ENCODE results near the gene DNAH17.

DNAH17 gene

DNA sequence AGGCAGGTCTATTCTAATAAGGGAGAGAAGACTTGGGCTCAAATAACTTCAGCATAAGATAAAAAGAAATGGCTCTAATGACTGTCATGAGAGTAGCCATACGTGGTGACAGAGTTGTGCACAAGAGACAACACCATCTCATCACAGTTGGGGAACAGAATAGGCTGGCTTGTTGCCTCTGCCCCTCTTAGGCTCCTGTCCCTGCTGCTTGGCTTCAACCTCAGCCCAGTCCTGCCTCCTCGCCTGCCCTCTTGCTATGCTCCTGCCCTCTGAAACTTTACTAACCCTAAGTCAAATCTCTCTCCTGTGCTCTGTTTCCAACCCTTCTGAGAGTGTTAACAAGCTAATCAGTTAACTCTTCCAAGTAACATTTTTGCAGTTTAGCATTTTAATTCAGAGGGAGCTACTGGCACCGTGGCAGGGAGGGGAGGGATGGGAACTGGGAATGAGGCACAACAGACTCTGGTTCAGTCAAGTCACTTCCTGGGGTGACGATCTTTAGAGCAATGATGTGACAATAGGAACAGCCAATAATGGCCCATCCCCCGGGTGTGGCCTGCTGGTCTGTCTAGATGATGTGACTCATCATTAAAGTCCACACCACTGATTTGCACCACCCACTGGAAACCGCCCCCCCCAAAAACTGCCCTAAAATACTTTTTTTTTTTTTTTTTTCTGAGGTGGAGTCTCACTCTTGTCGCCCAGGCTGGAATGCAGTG, 35.5 kb downstream of the DNAH17 start:
- FAIRE-seq = no peak

DNA sequence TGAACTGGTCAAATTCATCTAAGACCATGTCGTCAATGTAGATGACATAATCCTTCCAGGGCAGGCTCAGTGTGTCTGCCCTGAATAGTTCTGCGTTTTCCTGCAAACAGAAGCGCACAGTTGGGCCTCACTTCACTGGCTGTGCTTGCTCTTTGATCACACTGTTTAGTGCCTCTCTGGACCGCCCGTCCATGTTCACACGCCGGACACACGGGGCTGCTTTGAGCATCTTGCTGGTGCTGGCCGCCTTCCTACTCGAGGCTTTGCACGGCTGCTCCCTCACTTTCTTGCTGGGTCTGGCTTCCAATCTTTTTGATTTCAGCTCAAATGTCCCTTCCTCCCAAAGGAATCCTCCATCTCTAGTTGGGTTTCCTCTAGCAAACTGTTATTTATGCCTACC, 37.4 kb downstream of the DNAH17 start:
- FAIRE-seq = no peak

DNA sequence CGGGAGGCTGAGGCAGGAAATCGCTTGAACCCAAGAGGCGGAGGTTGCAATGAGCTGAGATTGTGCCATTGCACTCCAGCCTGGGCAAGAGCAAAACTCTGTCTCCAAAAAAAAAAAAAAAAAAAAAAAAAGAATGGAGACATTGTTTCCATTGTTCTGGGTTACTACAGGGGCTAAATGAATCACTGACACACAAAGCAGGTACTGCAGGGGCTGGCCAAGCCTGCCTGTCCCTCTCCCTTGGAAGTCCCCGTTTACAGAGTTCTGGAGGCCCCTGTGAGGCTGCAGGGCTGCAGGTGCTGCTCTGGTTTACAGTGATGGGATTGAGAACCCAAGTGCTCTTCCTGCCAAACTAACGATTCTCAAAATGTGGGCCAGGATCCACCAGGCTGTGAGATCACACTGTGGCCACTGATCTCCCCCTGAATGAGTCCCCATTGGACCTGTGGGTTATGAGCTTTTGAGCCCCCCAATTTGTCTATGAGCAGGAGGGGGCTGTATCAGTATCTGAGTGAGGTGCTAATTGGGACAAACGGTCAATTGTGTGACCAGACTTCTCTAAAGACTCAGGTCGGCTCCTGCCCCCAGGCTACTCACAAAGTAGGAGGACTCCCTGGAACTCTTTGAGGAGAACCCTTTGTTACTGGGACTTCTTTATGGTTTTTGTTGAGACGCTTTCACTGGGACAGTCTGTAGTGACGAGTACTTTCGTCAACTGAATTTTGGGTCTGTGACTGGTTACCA, 39.0 kb downstream of the DNAH17 start:
- FAIRE-seq = no peak

DNA sequence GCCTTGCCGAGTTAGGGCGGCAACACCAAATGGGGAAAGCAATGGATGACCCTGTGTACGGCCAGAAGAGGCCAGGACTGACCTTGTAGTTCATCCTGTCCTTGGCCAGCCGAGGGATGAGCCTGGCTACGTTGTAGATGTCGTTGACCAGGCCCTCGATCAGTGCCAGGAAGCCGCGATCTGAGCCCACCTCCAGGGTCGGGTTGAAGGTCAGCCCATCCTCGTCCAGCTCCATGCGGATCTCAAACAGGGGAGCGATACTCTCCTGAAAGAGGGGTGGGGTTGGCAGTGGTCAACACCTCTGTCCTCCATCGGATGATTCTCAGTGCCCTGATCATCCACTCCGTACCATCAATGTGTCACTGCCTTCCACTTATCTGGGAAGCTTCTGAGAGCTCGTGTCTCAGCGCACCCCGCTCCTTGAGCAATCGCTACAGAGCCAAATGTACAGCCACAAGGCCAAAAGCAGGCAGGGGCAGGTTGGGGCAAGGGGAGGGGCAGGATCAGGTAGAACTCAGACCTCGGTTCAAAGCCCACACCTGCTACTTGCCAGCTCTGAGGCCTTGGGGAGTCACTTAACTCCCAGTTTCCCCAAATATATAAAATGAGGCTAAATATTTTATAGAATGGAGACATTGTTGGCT, 39.9 kb downstream of the DNAH17 start:
- no peak for FAIRE-seq

DNA sequence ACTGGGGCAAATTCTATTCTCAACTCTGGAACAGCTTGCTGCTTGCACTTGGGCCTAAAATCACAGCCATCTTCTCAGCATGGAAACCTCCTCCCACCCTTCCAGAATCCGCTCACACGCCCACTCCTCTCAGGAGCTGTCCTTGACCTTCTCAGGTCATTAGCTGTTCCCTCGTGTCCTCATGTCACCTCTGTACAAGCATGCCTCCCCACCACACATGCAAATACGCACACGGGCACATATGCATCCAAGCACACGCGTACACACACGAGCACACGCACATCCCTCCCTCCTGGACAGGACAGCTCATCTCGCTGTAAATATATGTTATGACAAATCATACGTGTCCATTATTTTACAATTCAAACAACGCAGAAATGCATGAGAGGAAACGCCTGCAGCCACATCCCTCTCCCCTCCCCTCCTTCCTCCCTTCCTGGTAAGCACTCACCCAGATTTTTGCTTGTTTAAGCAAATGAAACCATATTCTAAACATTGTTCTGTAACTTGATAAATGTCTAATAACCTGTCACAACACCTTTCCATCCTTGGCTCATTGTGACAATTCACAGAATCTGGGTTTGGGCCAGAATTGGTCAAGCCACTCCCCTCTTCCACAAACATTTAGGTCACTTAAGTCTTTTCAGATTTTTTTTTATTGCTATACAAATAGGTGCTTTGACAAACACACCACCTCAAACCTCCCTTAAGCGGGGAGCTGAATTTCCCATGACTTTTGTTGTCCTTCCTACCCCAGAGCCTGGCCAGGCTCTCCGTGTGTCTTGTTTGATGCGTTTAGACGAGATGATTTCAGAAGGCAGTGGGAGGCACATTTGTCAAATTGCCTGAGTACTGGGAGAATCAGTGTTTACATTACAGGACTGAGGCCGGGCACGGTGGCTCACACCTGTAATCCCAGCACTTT, 41.7 kb downstream of the DNAH17 start:
- FAIRE-seq = no peak

DNA sequence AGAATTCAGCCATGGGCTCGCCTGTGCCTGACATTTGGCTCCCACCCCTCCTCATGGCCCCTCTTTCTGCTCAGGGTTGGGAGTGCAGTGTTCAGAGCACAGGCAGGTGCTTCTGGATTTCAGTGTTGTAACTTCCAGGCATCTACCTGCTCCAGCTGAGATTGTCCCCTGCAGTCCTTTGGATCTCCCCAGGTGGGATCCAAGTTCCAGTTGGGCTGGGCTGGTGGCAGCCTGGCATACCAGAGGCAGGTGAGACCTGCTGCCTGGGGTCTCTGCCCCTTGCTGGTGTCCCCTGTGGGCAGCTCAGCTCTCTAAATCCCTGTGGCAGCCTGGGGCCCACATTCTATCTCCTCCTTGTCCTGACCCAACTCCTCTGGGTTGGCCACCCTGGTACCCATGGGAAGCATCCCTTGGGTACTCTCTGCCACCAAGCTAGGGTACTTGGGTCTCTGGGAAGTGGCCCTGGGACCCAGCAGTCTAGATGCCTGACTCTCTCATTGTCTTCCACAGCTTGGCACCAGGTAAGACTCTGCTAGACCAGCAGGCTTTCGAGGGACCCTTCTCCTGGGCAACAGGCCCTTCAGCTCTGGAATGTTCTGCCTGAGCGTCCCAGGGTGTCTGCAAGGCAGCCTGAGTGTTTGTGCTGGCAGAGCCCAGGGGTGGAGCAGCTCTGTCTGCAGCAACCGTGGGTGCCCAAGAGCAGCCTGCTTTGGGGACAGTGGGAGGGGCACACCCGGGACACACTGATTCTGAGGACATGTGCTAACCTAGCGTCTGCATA, 42.5 kb downstream of the DNAH17 start:
- no peak for FAIRE-seq

DNA sequence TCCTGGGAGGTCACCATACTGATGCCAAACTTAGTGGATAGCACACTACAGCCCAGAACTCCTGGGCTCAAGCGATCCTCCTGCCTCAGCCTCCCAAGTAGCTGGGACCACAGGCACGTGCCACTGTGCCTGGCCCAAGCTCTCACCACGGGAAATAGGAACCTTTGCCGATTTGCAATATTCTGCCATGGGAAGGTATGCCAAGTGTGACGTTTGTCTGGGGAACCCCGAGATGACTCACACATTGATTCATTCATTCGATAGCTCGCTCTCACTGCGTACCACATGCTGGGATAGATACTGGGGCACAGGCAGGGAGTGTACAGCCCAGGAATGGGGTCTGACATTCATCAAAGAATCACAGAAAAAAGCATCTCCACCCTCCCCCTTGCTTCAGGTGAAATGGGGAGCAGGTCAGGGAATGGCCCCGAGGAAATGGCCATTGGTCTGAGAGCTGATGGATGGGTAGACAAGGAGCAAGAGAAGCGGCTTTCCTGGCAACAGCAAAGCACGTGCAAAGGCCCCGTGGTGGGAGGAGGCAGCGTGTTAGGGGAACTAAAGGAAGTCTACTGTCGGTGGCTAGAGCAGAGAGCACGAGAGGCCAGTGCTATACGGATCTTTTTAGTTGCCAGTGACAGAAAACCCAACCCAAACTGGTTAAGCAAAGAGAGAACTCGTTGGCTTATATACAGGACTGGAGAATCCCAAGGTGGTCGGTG, 44.1 kb downstream of the DNAH17 start:
- no peak for FAIRE-seq

DNA sequence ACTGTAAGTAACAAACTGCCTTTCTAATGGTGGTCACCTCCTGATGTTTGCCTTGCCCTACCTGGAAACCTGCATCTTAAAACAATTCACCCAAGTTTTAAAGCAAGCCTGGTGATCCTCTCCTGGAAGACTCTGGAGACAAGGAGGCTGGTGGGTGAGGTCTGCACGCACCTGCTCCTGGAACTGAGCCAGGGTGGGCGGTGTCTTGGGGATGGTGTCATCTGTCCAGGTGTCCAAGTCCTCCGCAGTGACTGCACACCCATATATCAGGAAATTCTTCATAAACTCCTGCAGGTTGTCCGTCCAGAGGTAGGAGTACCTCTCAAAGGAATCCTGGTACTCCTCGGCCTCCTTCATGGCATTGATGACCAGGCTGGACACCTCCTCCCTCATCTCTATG, 44.9 kb downstream of the DNAH17 start:
- no peak for FAIRE-seq

DNA sequence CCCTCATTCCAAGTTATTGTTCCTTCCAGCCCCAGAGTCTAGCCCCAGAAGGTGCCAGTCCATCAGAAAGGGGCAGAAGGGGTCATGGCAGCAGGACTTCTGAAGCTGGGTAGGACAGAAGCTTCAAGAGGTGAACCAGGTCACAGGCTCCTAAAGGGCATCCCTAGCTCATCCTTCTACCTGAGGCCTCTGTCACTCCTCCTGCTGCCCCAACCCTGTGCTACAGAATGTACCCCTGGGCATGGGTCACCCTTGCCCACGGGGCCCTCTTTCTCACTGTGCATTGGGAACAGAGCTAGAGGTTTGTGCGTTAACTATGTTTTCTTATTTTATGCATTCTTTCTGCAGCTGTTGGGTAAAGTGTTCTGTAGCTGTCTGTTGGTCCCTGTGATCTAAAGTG, 46.5 kb downstream of the DNAH17 start:
- FAIRE-seq = no peak

DNA sequence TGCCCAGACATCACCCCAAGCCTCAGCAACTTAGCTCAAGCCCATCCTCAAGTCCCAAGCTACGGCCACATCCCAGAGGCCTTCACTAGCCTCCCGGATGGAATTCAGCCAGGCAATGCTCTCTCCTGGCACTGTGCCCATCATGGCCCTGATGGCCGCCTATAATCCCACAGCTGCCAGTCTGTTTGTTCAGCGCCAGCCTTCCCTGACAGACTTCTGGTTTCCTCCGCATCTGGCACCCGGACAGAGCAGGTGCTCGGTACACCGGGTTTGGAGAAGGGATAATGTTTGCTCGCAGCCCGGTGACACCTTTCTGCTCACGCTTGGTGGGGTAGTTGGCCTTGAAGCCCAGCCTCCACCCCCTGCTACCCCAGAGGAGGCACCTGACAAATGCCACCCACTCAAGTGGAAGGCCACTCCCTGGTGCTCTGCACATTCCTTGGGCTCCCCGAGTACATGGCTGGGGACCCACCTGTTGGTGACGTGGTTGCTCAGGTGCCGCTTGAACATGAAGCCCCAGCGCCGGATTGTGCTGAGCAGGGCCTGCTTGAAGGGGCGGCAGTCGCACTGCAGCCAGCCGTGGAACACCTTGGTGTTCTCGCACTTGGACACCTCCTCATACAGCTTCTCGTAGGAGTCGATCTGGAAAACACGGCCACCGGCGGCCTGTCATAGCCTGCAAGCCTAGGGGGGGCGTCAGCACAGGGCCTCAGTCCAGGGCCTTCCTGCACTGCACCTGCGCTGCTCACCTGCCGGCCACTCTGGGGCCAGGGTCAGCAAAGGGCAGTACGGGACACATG, 47.1 kb downstream of the DNAH17 start:
- no peak for FAIRE-seq

DNA sequence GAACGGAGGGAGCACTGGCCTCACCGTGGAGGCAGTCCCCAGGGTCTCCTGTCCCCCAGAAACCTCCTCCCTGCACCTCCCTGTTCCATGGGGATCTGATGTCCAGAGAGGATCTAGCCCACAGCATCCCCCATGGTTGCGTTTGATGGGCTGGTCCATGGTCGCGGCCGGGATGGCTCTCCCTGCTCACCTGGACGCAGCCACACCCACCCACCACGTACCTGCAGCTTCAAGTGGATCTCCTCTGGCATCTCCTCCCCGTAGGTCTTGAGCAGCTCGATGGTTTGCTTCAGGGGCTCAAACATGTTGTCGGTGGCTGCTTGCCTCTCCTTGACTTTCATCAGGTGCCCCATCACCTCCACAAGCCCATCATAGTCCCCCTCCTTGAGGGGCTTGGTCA, 47.9 kb downstream of the DNAH17 start:
- FAIRE-seq = no peak

DNA sequence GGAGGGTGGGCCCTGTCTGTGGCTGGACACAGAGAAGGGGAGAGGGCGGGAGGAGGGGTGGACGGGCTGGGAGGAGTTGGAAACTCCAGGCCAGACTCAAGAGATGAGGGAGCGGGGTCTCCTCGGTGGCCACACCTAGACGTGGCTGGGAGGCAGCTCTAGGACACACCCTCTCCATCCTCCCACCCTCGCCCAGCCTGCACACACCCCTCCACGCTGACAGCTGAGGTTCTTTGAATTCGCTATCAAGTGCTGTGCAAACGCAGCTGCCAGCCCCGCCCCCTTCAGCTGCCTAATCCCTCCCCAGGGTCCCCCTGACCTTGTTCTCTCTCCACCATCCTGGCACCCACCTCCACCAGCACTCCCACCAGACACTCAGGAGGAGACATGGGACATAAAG, 48.7 kb downstream of the DNAH17 start:
- no peak for FAIRE-seq

DNA sequence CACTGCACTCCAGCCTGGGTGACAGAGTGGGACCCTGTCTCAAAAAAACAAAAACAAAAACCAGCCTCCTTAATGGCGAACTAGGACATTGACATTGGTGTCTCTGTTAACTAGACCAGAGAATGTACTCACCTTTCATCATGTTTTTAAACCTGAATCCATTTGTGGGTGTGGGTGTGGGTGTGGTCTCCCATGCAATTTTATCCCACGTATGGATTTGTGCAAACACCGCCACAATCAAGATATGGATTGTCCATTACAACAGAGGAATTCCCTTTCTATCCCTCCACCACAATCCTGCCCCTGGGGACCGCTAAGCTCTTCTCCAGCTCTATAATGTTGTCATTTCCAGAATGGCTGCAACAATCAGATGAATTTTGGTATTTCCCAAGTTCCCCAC, 49.9 kb downstream of the DNAH17 start:
- FAIRE-seq = no peak

DNA sequence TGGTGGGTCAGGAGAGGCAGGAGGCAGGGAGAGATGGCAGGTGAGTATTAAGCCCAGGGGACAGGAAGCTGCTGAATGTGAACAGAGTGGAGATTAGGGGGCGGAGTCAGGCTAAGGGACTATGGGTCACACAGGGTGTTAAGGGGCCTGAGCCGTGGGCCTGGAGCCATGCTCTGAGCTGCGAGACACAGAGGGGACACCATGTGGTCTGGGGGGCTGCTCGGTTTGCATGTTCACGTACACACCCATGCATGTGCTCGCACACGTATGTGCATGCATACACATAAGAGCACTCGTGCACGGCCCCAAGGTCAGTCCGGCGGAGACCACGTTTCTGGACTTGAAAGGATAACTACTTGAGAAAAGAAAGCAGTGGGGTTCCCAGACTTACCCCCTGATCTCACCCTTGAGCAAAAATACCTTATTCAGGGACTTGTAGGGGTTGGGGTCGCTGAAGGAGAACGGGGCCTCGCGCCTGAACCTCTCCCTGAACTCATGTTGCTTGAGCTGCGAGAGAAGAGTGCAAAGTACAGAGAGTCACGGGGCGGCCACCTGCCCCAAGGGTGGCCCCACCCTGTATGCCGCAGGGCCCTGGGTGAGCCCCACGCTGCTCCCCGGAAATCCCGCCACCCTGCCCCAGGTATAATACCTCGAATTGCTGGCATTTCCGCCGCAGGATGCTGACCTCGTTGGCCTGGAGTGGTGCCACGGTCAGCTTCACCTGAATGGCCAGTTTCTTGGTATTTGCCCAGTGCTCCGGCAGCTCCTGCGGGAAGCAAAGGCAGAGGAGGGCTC, 50.8 kb downstream of the DNAH17 start:
- no peak for FAIRE-seq

DNA sequence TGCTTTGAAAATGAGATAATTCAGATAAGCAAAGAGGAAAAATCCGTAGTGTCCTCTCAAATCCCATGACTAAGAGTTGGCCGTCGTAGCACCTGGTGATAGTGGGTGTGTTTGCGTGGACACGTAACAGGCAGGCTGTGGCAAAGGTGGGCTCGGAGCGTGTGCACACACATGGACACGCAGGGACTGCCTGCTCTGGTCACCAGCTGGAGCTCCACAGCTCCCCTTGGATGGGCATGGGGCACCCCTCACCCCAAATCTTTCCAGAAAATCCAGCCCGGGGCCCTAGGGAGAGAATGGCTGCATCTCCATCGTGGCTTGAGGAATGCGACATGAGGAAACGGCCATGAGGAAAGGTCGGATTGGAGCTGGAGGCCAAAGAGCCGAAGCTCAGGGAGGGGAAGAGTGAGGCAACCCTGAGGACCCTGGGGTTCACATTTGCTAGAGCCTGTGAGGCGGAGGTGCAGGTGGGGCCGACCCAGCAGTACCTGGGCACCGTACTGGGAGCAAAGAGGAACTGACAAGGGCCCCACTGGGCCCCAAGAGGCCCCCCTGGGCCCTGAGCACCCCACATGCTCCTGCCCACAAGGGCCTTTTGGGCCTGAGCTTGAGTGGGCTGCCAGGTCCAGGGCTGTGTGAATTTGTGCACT, 51.6 kb downstream of the DNAH17 start:
- no peak for FAIRE-seq

DNA sequence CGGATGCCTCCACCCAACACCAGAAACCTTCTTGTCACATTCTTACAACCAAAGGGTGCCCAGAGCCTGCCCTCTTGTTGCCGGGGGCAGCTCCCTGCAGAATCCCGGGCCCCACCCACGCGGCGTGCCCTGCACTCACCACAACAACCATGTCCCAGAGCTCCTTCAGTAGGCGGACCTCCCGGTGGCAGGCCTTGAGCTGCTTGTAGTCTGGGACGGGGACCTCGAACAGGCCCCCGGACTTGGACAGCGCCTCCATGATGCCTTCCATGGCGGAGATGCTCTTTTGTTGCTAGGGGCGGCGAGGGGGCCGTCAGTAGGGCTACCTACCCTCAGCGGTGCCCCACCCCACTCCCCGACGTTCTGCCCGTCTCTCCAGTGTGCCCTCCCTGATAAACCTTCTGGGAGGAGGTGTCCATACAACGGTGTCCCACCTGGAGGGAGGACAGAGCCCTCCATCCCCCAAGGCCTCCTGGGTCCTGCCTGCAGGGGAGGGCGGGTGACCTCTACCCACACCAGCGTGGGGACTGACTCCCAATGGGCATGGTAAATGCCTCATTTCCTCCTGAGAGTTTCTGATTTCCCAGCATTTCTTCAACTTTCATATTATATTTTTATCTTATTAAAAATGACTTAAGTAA, 52.2 kb downstream of the DNAH17 start:
- FAIRE-seq = no peak

DNA sequence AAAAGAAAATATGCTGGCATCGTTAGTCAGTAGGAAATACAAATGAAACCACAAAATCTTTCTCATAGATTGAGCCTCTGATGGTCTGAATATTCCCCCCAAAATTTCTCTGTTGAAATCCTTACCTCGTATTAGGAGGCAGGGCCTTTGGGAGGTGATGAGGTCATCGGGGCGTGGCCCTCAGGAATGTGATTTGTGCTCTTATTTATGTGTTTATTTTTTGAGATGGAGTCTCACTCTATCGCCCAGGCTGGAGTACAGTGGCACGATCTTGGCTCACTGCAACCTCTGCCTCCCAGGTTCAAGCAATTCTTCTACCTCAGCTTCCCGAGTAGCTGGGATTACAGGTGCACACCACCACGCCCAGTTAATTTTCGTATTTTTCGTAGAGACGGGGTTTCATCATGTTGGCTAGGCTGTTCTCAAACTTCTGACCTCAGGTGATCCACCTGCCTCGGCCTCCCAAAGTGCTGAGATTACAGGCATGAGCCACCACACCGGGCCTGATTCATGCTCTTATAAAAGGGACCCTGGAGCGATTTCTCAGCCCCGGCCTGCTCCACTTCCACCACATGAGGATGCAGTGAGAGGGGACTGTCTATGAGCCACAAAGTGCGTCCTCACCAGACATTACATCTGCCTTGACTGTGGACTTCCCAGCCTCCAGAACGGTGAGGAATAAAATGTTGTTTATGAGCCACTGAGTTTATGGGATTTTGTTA, 53.1 kb downstream of the DNAH17 start:
- FAIRE-seq = no peak

Measured in G401.6 (cell line).